ENCODE data around the gene FNDC3B. TPM values are rescaled to one million over a fixed set of nuclear protein-coding genes. Genes with fewer than 3 reads are reported as not detected.

Gene FNDC3B
- total RNA-seq, 2 experiments from 2014 or later, result 14.4 to 17.8 TPM

DNA sequence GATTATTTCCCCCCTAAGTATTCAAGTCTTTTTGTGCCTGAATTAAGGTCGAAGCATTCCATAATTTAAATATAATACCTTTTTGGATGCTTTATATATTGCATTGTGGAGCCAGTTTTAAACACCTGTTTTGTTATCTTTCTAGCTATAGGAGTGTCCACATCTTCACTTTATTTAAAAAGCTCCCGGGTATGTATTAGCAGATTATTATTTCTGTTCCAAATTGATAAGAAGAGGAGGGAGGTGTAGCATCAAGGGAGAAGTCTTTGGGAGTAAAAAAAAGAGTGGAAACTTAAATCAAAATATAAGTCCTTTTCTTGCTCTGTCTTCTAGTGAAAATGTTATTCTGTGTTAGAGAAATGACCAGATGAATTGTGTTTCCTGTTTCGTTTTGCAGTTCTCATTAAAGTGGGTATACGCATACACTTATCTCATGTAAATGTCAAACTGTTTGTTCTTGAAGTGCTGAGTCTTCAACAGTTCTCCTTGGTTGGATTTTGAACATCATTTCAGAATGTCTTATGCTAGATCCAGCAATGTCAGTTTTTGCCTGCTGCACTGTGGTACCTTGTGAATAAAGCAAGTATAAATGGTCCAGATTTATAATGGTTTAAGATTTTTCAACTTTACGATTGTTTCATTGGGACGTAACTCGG is 105.8 kb downstream of the FNDC3B start:
- ChIA-PET POLR2A (interaction anchor here (0.7 kb wide), 1 partner anchor 155 kb away, joined by 5 read pairs; no protein-coding TSS in a partner anchor), CTCF (interaction anchor here (0.7 kb wide), 1 partner anchor 72 kb away, joined by 3 read pairs; no protein-coding TSS in a partner anchor)
- intact Hi-C loops (cut with micrococcal nuclease), result no loop called here
- Mint-ChIP-seq H3K4me3 (no peak overlapping the region), H3K27me3 (no peaks in the 10 kb centered on the region), H3K27ac (no peak overlapping the region), H3K36me3 (no peaks in the 10 kb centered on the region), H3K9me3 (no peaks in the 10 kb centered on the region), H3K4me1 (ENCODE audit: low read depth) (peaks cover 32% of the 10 kb centered on the region)
- DNase-seq, result no peak

DNA sequence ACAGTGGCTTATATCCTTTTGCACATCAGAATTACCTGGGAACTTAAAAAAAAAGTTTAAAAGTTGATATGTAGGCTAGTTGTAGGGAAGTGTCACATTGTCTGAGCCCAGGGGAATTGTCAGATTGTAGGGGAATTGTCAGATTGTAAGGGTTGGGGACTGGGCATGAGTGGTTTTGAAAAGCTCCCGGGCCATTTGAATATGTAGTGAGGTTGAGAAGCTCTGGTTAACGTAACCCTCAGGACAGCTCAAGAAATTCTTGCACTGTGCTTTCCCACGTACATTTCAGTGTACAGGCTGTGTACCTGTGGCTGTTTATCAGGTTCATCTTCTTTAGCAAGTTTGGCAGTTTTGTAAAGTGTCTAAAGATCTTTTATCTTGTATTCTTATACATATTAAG is 107.0 kb downstream of the FNDC3B start:
- intact Hi-C loops (cut with micrococcal nuclease), result no loop called here
- Mint-ChIP-seq H3K4me1 (ENCODE audit: low read depth) (peaks cover 25% of the 10 kb centered on the region), H3K36me3 (no peaks in the 10 kb centered on the region), H3K27me3 (no peaks in the 10 kb centered on the region), H3K4me3 (no peak overlapping the region), H3K9me3 (no peaks in the 10 kb centered on the region), H3K27ac (no peak overlapping the region)
- DNase-seq, result no peak
- ChIA-PET POLR2A (no interaction called here), CTCF (no interaction called here)

DNA sequence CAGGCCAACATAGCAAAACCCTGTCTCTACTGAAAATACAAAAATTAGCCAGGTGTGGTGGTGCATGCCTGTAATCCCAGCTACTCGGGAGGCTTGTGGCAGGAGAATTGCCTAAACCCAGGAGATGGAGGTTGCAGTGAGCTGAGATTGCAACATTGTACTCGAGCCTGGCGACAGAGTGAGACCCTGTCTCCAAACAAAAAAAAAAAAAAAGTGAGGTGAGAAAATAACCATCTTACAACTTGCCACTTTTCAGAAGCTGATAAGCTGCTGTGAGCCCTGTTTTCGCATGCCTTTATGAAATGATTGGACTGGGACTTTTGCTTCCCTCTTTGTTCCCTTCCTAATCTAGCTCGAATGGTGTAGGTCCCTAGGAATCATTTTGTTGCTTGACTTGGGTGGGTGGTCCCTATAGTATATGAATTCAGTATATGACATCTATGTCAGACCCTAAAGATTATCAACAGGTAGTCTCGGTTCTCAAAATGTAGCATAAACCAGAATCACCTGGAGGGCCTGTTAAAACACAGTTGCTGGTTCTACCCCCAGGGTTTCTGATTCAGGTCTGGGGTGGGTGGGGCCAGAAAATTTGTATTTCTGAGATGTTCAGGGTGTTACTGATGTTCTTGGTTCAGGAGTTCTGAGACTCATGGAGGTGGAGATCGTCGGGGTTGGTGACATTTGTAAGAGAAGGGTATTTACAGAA is 107.9 kb downstream of the FNDC3B start:
- no peak overlapping the region for H3K4me3 Mint-ChIP-seq
- CTCF ChIA-PET, result no interaction called here
- H3K9me3 Mint-ChIP-seq, result no peaks in the 10 kb centered on the region
- intact Hi-C loops (cut with micrococcal nuclease), result no loop called here
- POLR2A ChIA-PET, result no interaction called here
- no peaks in the 10 kb centered on the region for H3K27me3 Mint-ChIP-seq
- no peak overlapping the region for H3K27ac Mint-ChIP-seq
- DNase-seq, result no peak
- no peaks in the 10 kb centered on the region for H3K36me3 Mint-ChIP-seq
- H3K4me1 Mint-ChIP-seq (ENCODE audit: low read depth), result peaks cover 25% of the 10 kb centered on the region

DNA sequence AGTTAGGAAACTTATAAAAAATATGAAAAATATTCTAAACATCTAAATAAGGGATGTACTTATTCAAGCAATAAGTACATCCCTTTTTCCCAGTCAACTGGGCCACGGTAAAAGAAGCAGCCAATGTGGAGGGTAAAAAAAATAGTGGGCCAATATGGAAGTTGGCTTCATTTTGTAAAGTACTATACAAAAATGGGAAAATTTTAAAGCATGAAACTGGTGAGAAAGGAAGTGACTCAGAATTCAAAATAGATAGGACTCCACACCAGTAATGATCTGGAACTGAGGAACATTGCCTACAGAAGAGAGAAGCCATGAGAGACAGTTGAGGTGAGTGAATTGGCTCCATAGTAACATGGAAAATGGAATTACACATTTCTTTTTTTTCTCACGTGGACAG is 108.9 kb downstream of the FNDC3B start:
- POLR2A ChIA-PET, result no interaction called here
- H3K27ac Mint-ChIP-seq, result no peak overlapping the region
- intact Hi-C loops (cut with micrococcal nuclease), result no loop called here
- CTCF ChIA-PET, result no interaction called here
- H3K9me3 Mint-ChIP-seq, result no peaks in the 10 kb centered on the region
- no peak overlapping the region for H3K4me3 Mint-ChIP-seq
- no peaks in the 10 kb centered on the region for H3K27me3 Mint-ChIP-seq
- H3K4me1 Mint-ChIP-seq (ENCODE audit: low read depth), result peaks cover 31% of the 10 kb centered on the region
- H3K36me3 Mint-ChIP-seq, result no peaks in the 10 kb centered on the region
- no peak for DNase-seq

DNA sequence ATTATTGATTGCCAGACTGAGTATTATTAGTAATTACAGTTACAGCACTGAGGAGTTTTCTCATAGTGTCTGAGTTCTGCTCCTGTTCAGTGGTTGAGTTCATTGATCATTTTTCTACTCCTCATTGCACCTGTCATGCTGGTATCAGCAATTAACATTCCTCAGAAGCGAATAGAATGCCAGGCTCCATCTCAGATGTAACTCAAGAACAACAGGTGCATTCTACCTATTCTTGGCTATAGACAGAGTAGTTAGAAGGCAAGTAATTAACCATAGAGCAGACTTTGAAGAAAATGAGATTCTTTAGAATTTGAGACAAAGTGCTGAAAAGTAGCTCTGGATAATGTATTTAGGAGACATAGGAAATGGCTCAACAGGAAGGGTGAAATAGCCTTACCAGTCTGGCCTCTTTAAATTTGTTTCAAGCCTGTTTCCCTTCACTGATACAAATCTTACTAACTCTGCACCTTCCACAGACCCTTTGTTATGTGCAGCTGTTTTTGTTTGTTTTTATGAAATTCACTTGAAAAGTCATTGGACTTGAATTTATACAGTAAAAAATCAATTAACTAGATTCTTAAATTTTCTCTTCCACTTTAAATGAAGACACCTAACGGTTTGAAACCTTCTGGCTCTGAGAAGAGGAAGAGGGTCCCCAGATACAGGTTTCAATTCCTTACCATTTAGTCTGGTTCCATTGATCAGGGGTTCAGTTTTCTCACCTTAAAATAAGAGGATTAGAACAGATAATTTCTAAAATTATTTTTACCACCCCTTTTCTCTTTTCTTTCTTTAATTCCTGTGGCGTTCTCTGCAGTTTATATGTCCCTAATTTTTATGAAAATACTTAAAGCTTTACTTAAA is 109.6 kb downstream of the FNDC3B start:
- Mint-ChIP-seq H3K36me3 (no peaks in the 10 kb centered on the region), H3K9me3 (no peaks in the 10 kb centered on the region), H3K27me3 (no peaks in the 10 kb centered on the region), H3K4me1 (ENCODE audit: low read depth) (peaks cover 36% of the 10 kb centered on the region), H3K27ac (no peak overlapping the region), H3K4me3 (no peak overlapping the region)
- CTCF ChIA-PET, result no interaction called here
- intact Hi-C loops (cut with micrococcal nuclease), result no loop called here
- POLR2A ChIA-PET, result no interaction called here
- no peak for DNase-seq

DNA sequence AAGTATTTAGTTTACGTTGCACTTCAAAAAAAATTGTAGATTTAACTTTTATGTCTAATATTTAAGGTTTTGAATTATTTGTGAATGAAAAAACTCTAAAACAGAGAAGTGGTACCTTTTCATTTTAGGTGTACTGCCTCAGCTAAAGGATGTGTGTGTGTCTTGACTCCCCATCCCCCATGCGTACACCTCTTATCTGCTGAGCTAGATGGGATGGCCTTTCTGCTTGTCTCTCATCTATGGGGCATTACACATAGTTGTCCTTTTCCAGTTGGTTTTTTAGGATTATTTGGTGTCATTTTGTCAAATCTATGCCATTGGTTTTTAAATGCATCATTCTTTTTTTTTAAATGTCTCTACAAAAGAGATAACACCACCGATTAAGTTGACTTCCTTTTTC is 110.9 kb downstream of the FNDC3B start:
- Mint-ChIP-seq H3K36me3 (no peaks in the 10 kb centered on the region), H3K4me3 (no peak overlapping the region), H3K27ac (no peak overlapping the region), H3K9me3 (no peaks in the 10 kb centered on the region), H3K4me1 (ENCODE audit: low read depth) (peaks cover 39% of the 10 kb centered on the region), H3K27me3 (no peaks in the 10 kb centered on the region)
- no peak for DNase-seq
- POLR2A ChIA-PET, result no interaction called here
- intact Hi-C loops (cut with micrococcal nuclease), result no loop called here
- CTCF ChIA-PET, result no interaction called here

DNA sequence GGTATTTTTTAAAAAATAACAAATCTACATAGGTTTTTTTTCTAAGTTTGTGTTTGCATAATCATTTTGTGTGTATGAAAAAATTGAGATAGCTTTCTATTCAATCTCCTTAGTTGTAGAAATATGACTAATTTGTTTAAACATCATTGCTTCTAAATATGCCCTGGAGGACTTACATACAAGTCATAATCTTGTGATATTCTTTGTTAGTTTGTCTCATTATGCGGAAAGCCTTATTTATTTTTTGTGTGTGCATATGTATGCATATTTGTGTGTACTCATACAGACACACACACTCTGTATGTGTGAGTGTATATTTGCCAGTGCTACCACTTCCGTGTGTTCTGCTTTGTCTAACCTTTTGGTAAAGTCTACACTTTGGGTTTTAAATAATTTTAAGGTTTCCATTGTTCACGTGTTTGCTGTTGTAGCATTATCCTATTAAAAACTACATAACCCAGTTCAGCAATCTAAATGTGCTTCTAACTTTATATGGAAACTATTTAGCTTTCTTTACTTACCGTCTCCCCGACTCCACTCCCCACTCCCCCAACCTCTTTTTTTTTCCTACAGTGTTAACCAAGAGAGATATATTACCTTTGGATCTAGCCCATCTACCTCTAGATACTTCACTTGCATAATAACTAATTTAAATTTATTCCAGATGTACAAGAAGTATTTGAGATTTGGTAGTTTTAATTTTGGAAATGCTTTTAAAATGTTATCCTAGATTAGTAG is 111.7 kb downstream of the FNDC3B start:
- H3K4me1 Mint-ChIP-seq (ENCODE audit: low read depth), result peaks cover 37% of the 10 kb centered on the region
- POLR2A ChIA-PET, result no interaction called here
- H3K27me3 Mint-ChIP-seq, result no peaks in the 10 kb centered on the region
- H3K4me3 Mint-ChIP-seq, result no peak overlapping the region
- CTCF ChIA-PET, result no interaction called here
- H3K27ac Mint-ChIP-seq, result no peak overlapping the region
- intact Hi-C loops (cut with micrococcal nuclease), result no loop called here
- H3K36me3 Mint-ChIP-seq, result no peaks in the 10 kb centered on the region
- no peaks in the 10 kb centered on the region for H3K9me3 Mint-ChIP-seq
- DNase-seq, result no peak

DNA sequence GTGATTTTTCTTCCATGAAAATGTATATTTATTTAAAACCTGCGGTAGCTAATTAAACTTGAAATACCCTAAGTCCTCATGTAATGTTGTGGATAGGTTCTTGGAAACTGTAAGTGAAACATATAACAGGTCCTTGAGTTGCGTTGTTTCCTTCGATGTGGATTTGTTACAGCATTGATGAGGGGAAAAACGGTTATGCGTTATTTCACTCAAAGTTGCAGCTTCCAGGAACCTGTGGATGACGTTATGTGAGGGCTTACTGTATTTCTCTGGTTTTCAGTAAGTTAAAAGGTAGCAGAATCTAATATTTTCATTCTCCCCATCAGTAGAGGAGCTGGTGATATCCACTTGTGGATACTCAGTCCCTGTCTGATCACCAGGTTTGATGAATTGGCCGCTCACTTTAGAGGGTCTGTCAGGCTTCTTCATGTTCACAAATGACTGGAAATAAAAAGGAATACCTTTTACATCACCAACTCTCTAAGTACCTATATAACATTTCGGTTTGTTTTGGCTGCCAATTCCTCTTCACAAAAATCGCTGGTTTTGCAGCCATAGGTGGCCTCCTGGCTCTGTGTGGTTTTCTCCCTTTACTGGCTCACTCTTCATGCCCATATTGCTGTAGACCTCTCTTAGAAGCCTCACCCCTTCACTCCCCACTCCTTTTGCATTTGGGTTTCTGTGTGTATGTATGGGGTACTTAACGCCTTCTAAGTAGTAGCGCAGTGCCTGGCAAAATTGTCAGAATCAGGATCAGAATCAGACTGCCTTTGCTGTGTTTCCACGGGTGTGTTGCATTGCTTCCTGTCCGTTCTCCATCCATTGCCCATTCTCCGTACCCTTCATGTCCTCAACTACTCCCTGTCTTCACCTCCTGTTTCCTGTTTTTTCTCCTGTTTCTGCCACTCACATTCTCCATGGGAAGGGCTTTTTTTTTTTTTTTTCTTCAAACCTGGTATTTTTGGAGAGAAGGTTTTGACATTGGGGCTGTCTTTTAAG is 112.6 kb downstream of the FNDC3B start:
- Mint-ChIP-seq H3K4me1 (ENCODE audit: low read depth) (peaks cover 35% of the 10 kb centered on the region), H3K9me3 (no peaks in the 10 kb centered on the region), H3K27me3 (no peaks in the 10 kb centered on the region), H3K27ac (no peak overlapping the region), H3K36me3 (peaks cover 3% of the 10 kb centered on the region), H3K4me3 (no peak overlapping the region)
- intact Hi-C loops (cut with micrococcal nuclease), result no loop called here
- ChIA-PET POLR2A (no interaction called here), CTCF (no interaction called here)
- DNase-seq, result no peak

DNA sequence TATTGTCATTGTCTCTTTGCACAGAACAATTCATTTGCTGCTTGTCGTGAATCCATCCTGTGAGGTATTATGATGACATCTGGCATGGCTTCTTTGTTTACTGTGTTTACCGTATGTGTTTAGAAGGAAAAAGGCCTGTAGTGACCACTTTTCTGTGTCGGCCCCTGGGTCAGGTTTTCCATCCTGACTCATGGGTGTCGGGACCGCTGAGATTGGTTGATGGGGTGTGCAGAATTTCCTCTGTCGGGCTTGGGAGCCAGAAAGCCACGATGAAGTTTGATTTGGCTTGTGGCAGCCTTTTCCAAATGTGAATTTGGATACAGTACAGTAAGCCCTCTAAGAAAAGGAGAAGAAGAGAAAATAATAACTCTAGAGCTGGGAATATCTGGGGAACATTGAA is 113.5 kb downstream of the FNDC3B start:
- H3K9me3 Mint-ChIP-seq, result no peaks in the 10 kb centered on the region
- ChIA-PET CTCF (no interaction called here), POLR2A (no interaction called here)
- no peaks in the 10 kb centered on the region for H3K27me3 Mint-ChIP-seq
- peaks cover 4% of the 10 kb centered on the region for H3K36me3 Mint-ChIP-seq
- no peak overlapping the region for H3K4me3 Mint-ChIP-seq
- intact Hi-C loops (cut with micrococcal nuclease), result no loop called here
- H3K4me1 Mint-ChIP-seq (ENCODE audit: low read depth), result peaks cover 31% of the 10 kb centered on the region
- no peak overlapping the region for H3K27ac Mint-ChIP-seq
- DNase-seq, result no peak

DNA sequence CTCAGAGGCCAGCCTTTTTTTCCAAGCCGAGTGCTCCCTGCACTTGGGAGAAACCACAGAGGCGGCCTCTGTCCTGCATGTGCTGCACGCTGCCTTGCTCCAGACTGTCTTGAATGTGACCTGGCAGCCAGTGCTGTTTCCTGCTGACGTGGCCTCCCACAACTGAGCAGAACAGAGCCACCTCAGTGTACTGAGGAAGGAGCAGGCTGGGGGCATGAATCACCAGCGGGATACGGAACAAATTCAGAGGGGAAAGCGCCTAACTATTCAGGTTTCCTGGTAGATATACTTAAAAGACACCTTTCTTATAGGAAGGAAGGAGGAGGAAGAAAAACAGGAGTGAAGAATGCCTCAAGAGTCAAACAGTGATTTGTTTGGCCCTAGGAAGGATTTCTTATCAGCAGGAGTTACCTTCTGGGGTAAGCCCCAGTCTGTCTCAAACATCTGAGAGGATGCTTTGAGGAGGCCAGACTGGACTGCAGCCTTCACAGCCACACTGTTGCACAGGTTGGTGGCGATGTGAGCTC is 114.0 kb downstream of the FNDC3B start:
- ChIA-PET POLR2A (no interaction called here), CTCF (interaction anchor here (0.7 kb wide), 1 partner anchor 112 kb away, joined by 4 read pairs; no protein-coding TSS in a partner anchor)
- Mint-ChIP-seq H3K36me3 (peaks cover 4% of the 10 kb centered on the region), H3K4me1 (ENCODE audit: low read depth) (peaks cover 29% of the 10 kb centered on the region), H3K9me3 (no peaks in the 10 kb centered on the region), H3K27me3 (no peaks in the 10 kb centered on the region), H3K4me3 (no peak overlapping the region), H3K27ac (no peak overlapping the region)
- intact Hi-C loops (cut with micrococcal nuclease), result no loop called here
- DNase-seq, result peak; percentile 70

Data from activated CD4-positive, alpha-beta memory T cell treated with anti-CD3 and anti-CD28 coated beads for 36 hours (primary cell).